WI38 (cell line): ENCODE data around the gene LCN2.

ENCODE experiments used
- H3K4me3 ChIP-seq: 2 replicates; pipeline ENCODE4 v1.5.1; 2011; ENCODE audit warnings: low read depth, mild to moderate bottlenecking, control low read depth, low read length
- CTCF ChIP-seq: IDR thresholded peaks from 2 replicates; pipeline ENCODE4 v1.5.1; 2012; ENCODE audit warnings: low read depth, mild to moderate bottlenecking, control low read depth, low read length

Gene LCN2

GRCh38 chr9:128103589-128103962 lies 45.7 kb upstream of the LCN2 start:
- no peak overlapping the region for H3K4me3 ChIP-seq
- no peak for TF ChIP-seq CTCF

GRCh38 chr9:128104171-128104618 lies 45.1 kb upstream of the LCN2 start:
- TF ChIP-seq CTCF, result no peak
- H3K4me3 ChIP-seq, result no peak overlapping the region

GRCh38 chr9:128105538-128106175 lies 43.6 kb upstream of the LCN2 start:
- no peak for TF ChIP-seq CTCF
- no peak overlapping the region for H3K4me3 ChIP-seq

GRCh38 chr9:128106181-128106939 lies 42.9 kb upstream of the LCN2 start:
- no peak for TF ChIP-seq CTCF
- H3K4me3 ChIP-seq, result no peak overlapping the region

GRCh38 chr9:128106940-128107467 lies 42.2 kb upstream of the LCN2 start:
- H3K4me3 ChIP-seq, result no peak overlapping the region
- TF ChIP-seq CTCF, result no peak

GRCh38 chr9:128107468-128108268 lies 41.6 kb upstream of the LCN2 start:
- H3K4me3 ChIP-seq, result no peak overlapping the region
- TF ChIP-seq CTCF, result no peak
